GM12873 (cell line): ENCODE results near the gene IRX4.

ENCODE experiments used
- CTCF ChIP-seq: IDR thresholded peaks from 2 replicates; pipeline ENCODE4 v1.5.1; 2012; ENCODE audit warnings: low read depth, mild to moderate bottlenecking, moderate library complexity, low read length, control low read depth; ENCODE audit not compliant: insufficient read depth; ENCODE audit errors: missing control alignments

IRX4 gene

DNA sequence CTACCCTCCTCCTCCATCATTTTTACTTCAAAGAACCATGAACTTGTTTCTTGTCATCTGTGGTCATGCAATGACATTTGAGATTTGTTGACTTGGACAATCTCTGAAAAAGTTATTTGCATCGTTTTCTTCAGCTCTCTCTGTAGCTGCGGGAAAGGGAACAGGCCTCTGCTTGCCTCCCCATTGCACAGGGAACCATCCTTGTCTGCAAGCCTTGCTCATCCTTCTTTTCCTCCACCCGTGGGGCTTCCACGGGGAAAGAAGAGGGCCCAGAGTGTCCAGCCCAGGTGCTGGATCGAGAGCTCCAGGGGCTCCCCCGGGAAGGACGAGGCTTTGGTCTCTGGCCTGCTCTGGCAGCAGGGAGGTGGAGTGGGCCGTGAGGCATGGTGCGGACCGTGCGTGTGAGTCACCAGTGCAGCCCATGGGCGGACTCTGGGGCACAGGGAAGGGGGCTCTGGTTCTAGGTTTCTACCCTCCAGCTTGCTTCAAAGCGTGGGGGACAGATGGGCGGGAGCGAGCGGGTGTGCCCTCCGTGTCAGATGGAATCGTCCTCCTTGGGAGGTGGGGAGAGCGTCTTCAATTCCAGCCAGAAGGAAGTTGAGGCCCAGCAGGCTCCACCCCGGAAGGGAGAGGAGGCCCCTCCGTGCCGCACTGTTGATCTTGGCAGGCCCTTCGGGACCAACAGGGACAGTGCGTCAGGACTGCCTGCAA lies 6.0 kb upstream of the IRX4 start:
- no peak for TF ChIP-seq CTCF

DNA sequence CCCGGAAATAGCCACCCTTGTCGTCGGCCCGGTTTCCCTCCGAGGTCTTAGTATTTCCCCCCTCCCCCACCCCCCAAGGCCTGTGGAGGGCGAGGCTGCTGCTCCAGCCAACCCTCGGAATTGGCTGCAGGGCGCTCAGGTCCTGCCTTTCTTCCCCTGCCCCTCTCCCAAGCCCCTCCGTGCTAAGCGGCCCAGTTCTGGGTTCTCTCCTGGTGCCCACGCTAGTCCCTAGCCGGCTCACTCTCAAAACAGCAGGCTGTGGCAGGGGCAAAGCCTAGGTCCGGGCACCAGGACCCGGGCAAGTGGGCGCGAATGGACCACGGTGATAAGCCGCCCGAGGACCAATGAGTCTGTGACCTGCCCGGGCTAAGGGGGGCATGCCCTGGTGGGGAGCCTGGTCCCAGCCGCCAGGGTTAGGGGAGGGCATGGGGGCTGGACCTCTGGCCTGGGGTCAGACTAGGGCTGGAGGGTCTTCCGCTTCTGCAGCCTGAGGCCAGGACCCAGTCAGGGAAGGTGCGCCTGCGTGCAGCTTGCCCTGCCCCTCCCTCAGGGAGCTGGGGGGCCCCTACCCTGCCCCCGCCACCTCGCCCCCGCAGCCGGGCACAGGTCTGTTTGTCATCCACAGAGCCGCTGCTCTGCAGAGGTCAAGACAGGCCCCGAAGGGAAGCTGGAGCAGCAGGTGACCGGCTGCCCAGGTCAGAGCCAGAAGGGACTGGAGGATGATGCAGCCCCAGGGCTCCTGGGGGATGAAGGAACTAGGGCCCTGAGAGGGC lies 5.0 kb upstream of the IRX4 start:
- TF ChIP-seq CTCF: no peak

- TF ChIP-seq CTCF: no peak
These were observed 4.3 kb upstream of the IRX4 start for GRCh38 chr5:1886846-1887587.

DNA sequence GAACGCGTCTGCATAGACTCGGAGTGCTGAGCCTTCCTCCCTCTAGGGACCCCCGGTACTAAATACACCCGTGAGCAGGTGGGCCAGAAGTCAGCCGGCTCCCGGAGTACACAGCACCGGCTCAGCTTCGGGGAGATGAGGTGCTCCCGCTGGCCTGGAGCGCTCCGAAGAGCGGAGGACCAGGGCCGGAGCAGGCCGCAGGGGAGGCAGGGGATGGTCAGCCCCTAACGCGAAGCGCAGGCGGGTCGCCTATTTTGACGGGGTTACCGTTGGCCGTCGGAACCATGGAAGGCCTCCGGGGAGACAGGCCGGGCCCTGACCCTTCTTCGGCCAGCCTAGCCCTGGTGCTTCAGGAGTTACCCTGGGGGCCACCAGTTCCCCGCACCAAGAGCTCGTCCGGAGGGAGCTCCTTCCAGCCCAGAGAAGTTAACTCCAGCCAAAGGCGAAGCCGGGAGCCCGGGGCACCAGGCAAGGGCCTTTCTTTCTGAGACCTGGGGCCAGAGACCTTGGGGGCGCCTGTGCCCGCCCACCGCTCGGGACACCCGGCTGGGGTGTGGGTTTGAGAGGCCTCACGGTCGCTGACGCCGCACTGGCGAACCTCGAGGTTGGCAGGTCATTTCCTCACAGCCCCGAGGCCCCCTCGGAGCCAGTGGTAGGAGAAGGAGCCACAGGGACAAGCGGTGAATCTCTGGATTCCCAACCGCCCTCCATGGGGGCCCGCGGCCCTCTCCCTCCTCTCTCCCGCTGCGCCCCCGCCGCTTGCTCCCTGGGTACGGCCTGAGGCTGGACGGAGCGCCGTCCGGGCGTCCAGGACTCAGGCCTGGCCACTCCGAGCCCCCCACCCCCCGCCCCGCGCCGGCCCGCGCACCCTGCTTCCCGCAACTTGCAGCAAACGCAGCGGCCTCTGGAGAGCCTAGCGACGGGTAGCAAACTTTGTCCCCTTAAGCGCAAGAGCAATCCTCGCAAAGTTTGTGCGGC lies 3.4 kb upstream of the IRX4 start:
- no peak for TF ChIP-seq CTCF

GRCh38 chr5:1885404-1885755 lies 2.7 kb upstream of the IRX4 start:
- TF ChIP-seq CTCF: no peak

- no peak for TF ChIP-seq CTCF
These were observed 2.1 kb upstream of the IRX4 start for GRCh38 chr5:1884678-1885403.
